Measurements from ENCODE around the gene MFSD11.

DNA sequence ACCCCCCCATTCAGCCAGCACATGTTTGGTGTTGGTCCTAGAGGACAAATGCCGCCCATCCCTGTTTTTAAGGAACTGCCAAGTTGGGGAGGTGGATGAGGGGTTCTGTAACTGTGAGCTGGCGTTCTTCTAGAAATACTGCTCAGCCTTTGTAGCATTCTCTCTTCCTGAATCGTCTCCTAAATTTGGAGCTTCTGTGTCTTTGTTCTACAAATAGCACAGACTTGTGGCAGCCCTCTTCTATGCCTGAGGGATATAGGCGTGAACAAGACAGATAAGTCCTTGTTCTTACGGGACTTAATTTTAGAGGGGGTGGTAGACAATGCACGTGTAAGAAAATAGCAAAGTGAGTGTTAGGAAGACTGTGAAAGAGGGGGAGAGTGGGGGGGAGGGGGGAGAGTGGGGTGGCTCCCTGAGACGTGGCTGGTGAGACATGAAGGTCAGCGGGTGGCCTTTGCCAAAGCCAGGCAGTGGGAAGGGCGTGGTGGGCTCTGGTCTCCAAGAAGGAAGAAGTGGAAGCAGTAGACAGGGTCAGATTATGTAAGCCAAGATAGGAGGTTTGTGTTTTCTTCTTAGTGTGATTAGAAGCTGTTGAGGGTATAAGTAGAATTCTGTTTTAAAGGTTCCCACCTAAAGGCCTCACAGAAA, 9.9 kb downstream of the MFSD11 start:
- TF ChIP-seq, protein P1, sequence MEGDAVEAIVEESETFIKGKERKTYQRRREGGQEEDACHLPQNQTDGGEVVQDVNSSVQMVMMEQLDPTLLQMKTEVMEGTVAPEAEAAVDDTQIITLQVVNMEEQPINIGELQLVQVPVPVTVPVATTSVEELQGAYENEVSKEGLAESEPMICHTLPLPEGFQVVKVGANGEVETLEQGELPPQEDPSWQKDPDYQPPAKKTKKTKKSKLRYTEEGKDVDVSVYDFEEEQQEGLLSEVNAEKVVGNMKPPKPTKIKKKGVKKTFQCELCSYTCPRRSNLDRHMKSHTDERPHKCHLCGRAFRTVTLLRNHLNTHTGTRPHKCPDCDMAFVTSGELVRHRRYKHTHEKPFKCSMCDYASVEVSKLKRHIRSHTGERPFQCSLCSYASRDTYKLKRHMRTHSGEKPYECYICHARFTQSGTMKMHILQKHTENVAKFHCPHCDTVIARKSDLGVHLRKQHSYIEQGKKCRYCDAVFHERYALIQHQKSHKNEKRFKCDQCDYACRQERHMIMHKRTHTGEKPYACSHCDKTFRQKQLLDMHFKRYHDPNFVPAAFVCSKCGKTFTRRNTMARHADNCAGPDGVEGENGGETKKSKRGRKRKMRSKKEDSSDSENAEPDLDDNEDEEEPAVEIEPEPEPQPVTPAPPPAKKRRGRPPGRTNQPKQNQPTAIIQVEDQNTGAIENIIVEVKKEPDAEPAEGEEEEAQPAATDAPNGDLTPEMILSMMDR (IDR thresholded peaks at IDR 0.05), result no peak
- no peak for TF ChIP-seq POLR2A (IDR thresholded peaks at IDR 0.05)
